Activated naive CD8-positive, alpha-beta T cell treated with anti-CD3 and anti-CD28 coated beads, Interleukin-2, amount 50 U/mL, for 24 hours (primary cell): Measurements from ENCODE around the gene GABRB3.

Experiments used
- ATAC-seq: fragments of 150-1000 bp; cut with Tn5 transposase; one replicate; pipeline ENCODE4 v1.10.0; 2021
- DNase-seq: peaks from one replicate; pipeline ENCODE4 v3.0.0; 2021
- H3K27ac Mint-ChIP-seq: one replicate; pipeline ENCODE4 v1.8.0; 2021; ENCODE audit warnings: mild to moderate bottlenecking, mixed read lengths
- H3K27me3 Mint-ChIP-seq: one replicate; pipeline ENCODE4 v1.8.0; 2021; ENCODE audit warnings: mixed read lengths
- H3K36me3 Mint-ChIP-seq: one replicate; pipeline ENCODE4 v1.8.0; 2021; ENCODE audit warnings: low read depth, mixed read lengths
- H3K4me1 Mint-ChIP-seq: one replicate; pipeline ENCODE4 v1.8.0; 2021; ENCODE audit warnings: mixed read lengths
- H3K4me3 Mint-ChIP-seq: one replicate; pipeline ENCODE4 v1.8.0; 2021; ENCODE audit warnings: mild to moderate bottlenecking, moderate library complexity, mixed read lengths
- H3K9me3 Mint-ChIP-seq: one replicate; pipeline ENCODE4 v1.8.0; 2021; ENCODE audit warnings: mixed read lengths

The GABRB3 gene

GRCh38 chr15:26615188-26615926 is 157.5 kb downstream of the GABRB3 start:
- H3K4me3 Mint-ChIP-seq, result no peak overlapping the region
- ATAC-seq (no peak), DNase-seq (no peak)
- H3K4me1 Mint-ChIP-seq, result no peaks in the 10 kb centered on the region
- H3K36me3 Mint-ChIP-seq, result no peaks in the 10 kb centered on the region
- no peak overlapping the region for H3K27ac Mint-ChIP-seq
- peaks cover 16% of the 10 kb centered on the region for H3K9me3 Mint-ChIP-seq
- H3K27me3 Mint-ChIP-seq, result no peaks in the 10 kb centered on the region

GRCh38 chr15:26614734-26615133 is 158.1 kb downstream of the GABRB3 start:
- Mint-ChIP-seq H3K27ac (no peak overlapping the region), H3K4me3 (no peak overlapping the region), H3K9me3 (peaks cover 12% of the 10 kb centered on the region), H3K4me1 (no peaks in the 10 kb centered on the region), H3K36me3 (no peaks in the 10 kb centered on the region), H3K27me3 (no peaks in the 10 kb centered on the region)
- ATAC-seq, result no peak
- no peak for DNase-seq

GRCh38 chr15:26598704-26599103 is 174.2 kb downstream of the GABRB3 start:
- no peak overlapping the region for H3K27ac Mint-ChIP-seq
- H3K27me3 Mint-ChIP-seq, result no peaks in the 10 kb centered on the region
- ATAC-seq (no peak), DNase-seq (no peak)
- H3K9me3 Mint-ChIP-seq, result peaks cover 31% of the 10 kb centered on the region
- no peaks in the 10 kb centered on the region for H3K36me3 Mint-ChIP-seq
- no peak overlapping the region for H3K4me3 Mint-ChIP-seq
- H3K4me1 Mint-ChIP-seq, result no peaks in the 10 kb centered on the region

- peaks cover 14% of the 10 kb centered on the region for H3K9me3 Mint-ChIP-seq
- no peaks in the 10 kb centered on the region for H3K36me3 Mint-ChIP-seq
- no peak for DNase-seq
- H3K27me3 Mint-ChIP-seq, result no peaks in the 10 kb centered on the region
- H3K27ac Mint-ChIP-seq, result no peak overlapping the region
- H3K4me3 Mint-ChIP-seq, result no peak overlapping the region
- no peaks in the 10 kb centered on the region for H3K4me1 Mint-ChIP-seq
- ATAC-seq, result no peak
Measured at GRCh38 chr15:26595611-26596010, 177.3 kb downstream of the GABRB3 start.

GRCh38 chr15:26590676-26591075 is 182.2 kb downstream of the GABRB3 start:
- Mint-ChIP-seq H3K27me3 (no peaks in the 10 kb centered on the region), H3K4me3 (no peak overlapping the region), H3K36me3 (no peaks in the 10 kb centered on the region), H3K27ac (no peak overlapping the region), H3K9me3 (peaks cover 4% of the 10 kb centered on the region), H3K4me1 (no peaks in the 10 kb centered on the region)
- ATAC-seq (no peak), DNase-seq (no peak)

- Mint-ChIP-seq H3K36me3 (no peaks in the 10 kb centered on the region), H3K4me3 (no peak overlapping the region), H3K9me3 (peaks cover 25% of the 10 kb centered on the region), H3K4me1 (no peaks in the 10 kb centered on the region), H3K27ac (no peak overlapping the region), H3K27me3 (no peaks in the 10 kb centered on the region)
- ATAC-seq, result no peak
- no peak for DNase-seq
Measured at GRCh38 chr15:26582840-26583239, 190.0 kb downstream of the GABRB3 start.

GRCh38 chr15:26580943-26581342 is 191.9 kb downstream of the GABRB3 start:
- Mint-ChIP-seq H3K27ac (no peak overlapping the region), H3K4me1 (no peaks in the 10 kb centered on the region), H3K27me3 (no peaks in the 10 kb centered on the region), H3K36me3 (no peaks in the 10 kb centered on the region), H3K4me3 (no peak overlapping the region), H3K9me3 (peaks cover 29% of the 10 kb centered on the region)
- ATAC-seq, result no peak
- no peak for DNase-seq

- H3K4me3 Mint-ChIP-seq, result no peak overlapping the region
- no peaks in the 10 kb centered on the region for H3K36me3 Mint-ChIP-seq
- DNase-seq (no peak), ATAC-seq (no peak)
- H3K27me3 Mint-ChIP-seq, result no peaks in the 10 kb centered on the region
- H3K9me3 Mint-ChIP-seq, result peaks cover 8% of the 10 kb centered on the region
- no peak overlapping the region for H3K27ac Mint-ChIP-seq
- H3K4me1 Mint-ChIP-seq, result no peaks in the 10 kb centered on the region
Measured at GRCh38 chr15:26572602-26573350, 200.1 kb downstream of the GABRB3 start.

- Mint-ChIP-seq H3K36me3 (no peaks in the 10 kb centered on the region), H3K9me3 (peaks cover 4% of the 10 kb centered on the region), H3K27ac (no peak overlapping the region), H3K4me1 (no peaks in the 10 kb centered on the region), H3K27me3 (no peaks in the 10 kb centered on the region), H3K4me3 (no peak overlapping the region)
- ATAC-seq (no peak), DNase-seq (no peak)
Measured at GRCh38 chr15:26571346-26571745, 201.5 kb downstream of the GABRB3 start.

- H3K4me1 Mint-ChIP-seq, result no peaks in the 10 kb centered on the region
- H3K27ac Mint-ChIP-seq, result no peak overlapping the region
- H3K27me3 Mint-ChIP-seq, result no peaks in the 10 kb centered on the region
- no peak overlapping the region for H3K4me3 Mint-ChIP-seq
- H3K36me3 Mint-ChIP-seq, result no peaks in the 10 kb centered on the region
- H3K9me3 Mint-ChIP-seq, result no peaks in the 10 kb centered on the region
- DNase-seq, result no peak
- ATAC-seq, result no peak
Measured at GRCh38 chr15:26565542-26565941, 207.3 kb downstream of the GABRB3 start.

- no peak overlapping the region for H3K4me3 Mint-ChIP-seq
- peaks cover 2% of the 10 kb centered on the region for H3K9me3 Mint-ChIP-seq
- H3K36me3 Mint-ChIP-seq, result no peaks in the 10 kb centered on the region
- no peak overlapping the region for H3K27ac Mint-ChIP-seq
- ATAC-seq, result no peak
- no peaks in the 10 kb centered on the region for H3K27me3 Mint-ChIP-seq
- no peak for DNase-seq
- no peaks in the 10 kb centered on the region for H3K4me1 Mint-ChIP-seq
Measured at GRCh38 chr15:26564361-26564760, 208.5 kb downstream of the GABRB3 start.

GRCh38 chr15:26562336-26562735 is 210.5 kb downstream of the GABRB3 start:
- H3K36me3 Mint-ChIP-seq, result no peaks in the 10 kb centered on the region
- H3K27ac Mint-ChIP-seq, result no peak overlapping the region
- no peaks in the 10 kb centered on the region for H3K27me3 Mint-ChIP-seq
- ATAC-seq, result no peak
- no peaks in the 10 kb centered on the region for H3K4me1 Mint-ChIP-seq
- H3K9me3 Mint-ChIP-seq, result peaks cover 5% of the 10 kb centered on the region
- no peak for DNase-seq
- no peak overlapping the region for H3K4me3 Mint-ChIP-seq

- no peaks in the 10 kb centered on the region for H3K4me1 Mint-ChIP-seq
- H3K27me3 Mint-ChIP-seq, result no peaks in the 10 kb centered on the region
- no peak overlapping the region for H3K27ac Mint-ChIP-seq
- H3K36me3 Mint-ChIP-seq, result no peaks in the 10 kb centered on the region
- no peak overlapping the region for H3K4me3 Mint-ChIP-seq
- ATAC-seq, result no peak
- peaks cover 5% of the 10 kb centered on the region for H3K9me3 Mint-ChIP-seq
- no peak for DNase-seq
Measured at GRCh38 chr15:26561896-26562295, 211.0 kb downstream of the GABRB3 start.

- no peak for ATAC-seq
- Mint-ChIP-seq H3K36me3 (no peaks in the 10 kb centered on the region), H3K27ac (no peak overlapping the region), H3K4me3 (no peak overlapping the region), H3K27me3 (no peaks in the 10 kb centered on the region), H3K4me1 (no peaks in the 10 kb centered on the region), H3K9me3 (peaks cover 5% of the 10 kb centered on the region)
- no peak for DNase-seq
Measured at GRCh38 chr15:26561130-26561529, 211.7 kb downstream of the GABRB3 start.

GRCh38 chr15:26555898-26556297 is 217.0 kb downstream of the GABRB3 start:
- Mint-ChIP-seq H3K27me3 (no peaks in the 10 kb centered on the region), H3K4me1 (no peaks in the 10 kb centered on the region), H3K9me3 (peaks cover 8% of the 10 kb centered on the region), H3K36me3 (no peaks in the 10 kb centered on the region), H3K4me3 (no peak overlapping the region), H3K27ac (no peak overlapping the region)
- DNase-seq (no peak), ATAC-seq (no peak)
